Osteoblast (primary cell): ENCODE measurements around the gene SHC1. TPM values are rescaled to one million over a fixed set of nuclear protein-coding genes. Genes with fewer than 3 reads are reported as not detected.

Experiments
- DNase-seq: peaks from one replicate; pipeline ENCODE4 v3.0.0; 2011; ENCODE audit warnings: low spot score, mixed read lengths; ENCODE audit not compliant: insufficient read length; ENCODE audit errors: missing footprints
- H2AFZ ChIP-seq: 2 replicates; pipeline ENCODE4 v1.6.0; 2011; ENCODE audit warnings: mild to moderate bottlenecking, low read length
- H3K27ac ChIP-seq: 2 replicates; pipeline ENCODE4 v1.5.1; 2011; ENCODE audit warnings: mild to moderate bottlenecking, low read depth, low read length, moderate library complexity
- H3K27me3 ChIP-seq: 2 replicates; pipeline ENCODE4 v1.6.0; 2012; ENCODE audit warnings: mild to moderate bottlenecking, control low read depth, inconsistent platforms, low read length, moderate library complexity; ENCODE audit not compliant: insufficient read depth
- H3K36me3 ChIP-seq: 2 replicates; pipeline ENCODE4 v1.5.1; 2011; ENCODE audit warnings: mild to moderate bottlenecking, low read length, control low read depth, moderate library complexity; ENCODE audit not compliant: insufficient read depth
- H3K4me1 ChIP-seq: 2 replicates; pipeline ENCODE4 v1.5.1; 2011; ENCODE audit warnings: mild to moderate bottlenecking, low read length, control low read depth, moderate library complexity; ENCODE audit not compliant: insufficient read depth
- H3K4me2 ChIP-seq: 2 replicates; pipeline ENCODE4 v1.6.0; 2011; ENCODE audit warnings: mild to moderate bottlenecking, low read length; ENCODE audit not compliant: insufficient read depth
- H3K4me3 ChIP-seq: fragments of 200-600 bp; sonication (generic); 3 replicates; pipeline ENCODE4 v1.5.1; 2012; ENCODE audit warnings: mild to moderate bottlenecking, low read length, inconsistent platforms; ENCODE audit not compliant: insufficient read depth
- H3K79me2 ChIP-seq: 2 replicates; pipeline ENCODE4 v1.6.0; 2012; ENCODE audit warnings: mild to moderate bottlenecking, low read length, control low read depth, inconsistent platforms; ENCODE audit not compliant: insufficient read depth
- H3K9me3 ChIP-seq: 2 replicates; pipeline ENCODE4 v1.5.1; 2011; ENCODE audit warnings: low read depth, low read length, control low read depth
- H4K20me1 ChIP-seq: 2 replicates; pipeline ENCODE4 v1.6.0; 2012; ENCODE audit warnings: mild to moderate bottlenecking, low read length, control low read depth; ENCODE audit not compliant: insufficient read depth
- CTCF ChIP-seq: IDR thresholded peaks from 2 replicates; pipeline ENCODE4 v1.5.1; 2011; ENCODE audit warnings: mild to moderate bottlenecking, low read depth, low read length, moderate library complexity; ENCODE audit errors: extremely low read depth
- small RNA-seq: library from RNA; depleted of rRNA; stranded (forward); fragments of <200 nt; gene quantifications from one replicate; pipeline ENCODE3, GENCODE V24; 2012
- total RNA-seq: library from RNA; depleted of rRNA; stranded (reverse); fragments of >200 nt; gene quantifications from 2 replicates; pipeline ENCODE4 v1.2.3, GENCODE V29; 2012

Gene SHC1
- total RNA-seq, 1 donor = 230 TPM

GRCh38 chr1:154913273-154913672 is 57.3 kb downstream of the SHC1 start:
- no peak for TF ChIP-seq CTCF
- no peak overlapping the region for H3K4me2 ChIP-seq
- no peak overlapping the region for H2AFZ ChIP-seq
- no peaks in the 10 kb centered on the region for H3K79me2 ChIP-seq
- H3K9me3 ChIP-seq = no peaks in the 10 kb centered on the region
- no peak overlapping the region for H3K27ac ChIP-seq
- H3K4me3 ChIP-seq = no peak overlapping the region
- H3K36me3 ChIP-seq = no peaks in the 10 kb centered on the region
- H4K20me1 ChIP-seq = no peaks in the 10 kb centered on the region
- no peaks in the 10 kb centered on the region for H3K4me1 ChIP-seq
- DNase-seq = peak; percentile 58
- H3K27me3 ChIP-seq = no peaks in the 10 kb centered on the region

DNA sequence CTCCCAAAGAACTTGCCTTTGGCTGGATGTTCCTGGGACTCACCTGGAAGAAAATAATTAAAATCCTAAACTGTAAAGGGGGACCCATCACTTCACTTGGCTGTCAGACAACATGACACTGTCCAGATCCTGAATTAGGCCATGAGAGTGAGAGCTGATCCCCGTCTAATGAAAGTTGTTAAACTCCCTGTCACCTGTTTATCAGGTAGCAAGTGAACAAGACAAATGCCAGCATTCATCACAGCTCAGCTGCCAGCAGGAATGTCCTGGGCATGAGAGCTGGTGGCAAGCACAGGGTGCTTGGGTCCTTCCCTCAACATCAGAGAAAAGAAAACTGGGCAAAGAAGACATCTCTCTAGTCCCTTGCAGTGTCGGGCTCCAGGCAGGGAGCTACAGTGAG is 57.8 kb downstream of the SHC1 start:
- Histone ChIP-seq H2AFZ (no peak overlapping the region), H3K4me3 (no peak overlapping the region), H3K79me2 (no peaks in the 10 kb centered on the region)

More for the DNA sequence above, 57.8 kb downstream of the SHC1 start:
- DNase-seq = peak; percentile 69
- Histone ChIP-seq H3K36me3 (no peaks in the 10 kb centered on the region), H3K4me1 (no peaks in the 10 kb centered on the region), H3K9me3 (no peaks in the 10 kb centered on the region), H3K27me3 (no peaks in the 10 kb centered on the region), H4K20me1 (no peaks in the 10 kb centered on the region), H3K4me2 (no peak overlapping the region), H3K27ac (no peak overlapping the region)
- no peak for TF ChIP-seq CTCF

Small RNA genes within 50 kb of the gene (small RNA-seq; reads per million reads assigned to genes)
- gene MIR4258 (not detected), gene RF00017 (not detected)

Other genes starting within 250 kb of the SHC1 start
- gene KCNN3, start 100.5 kb downstream of the SHC1 start, total RNA-seq = under 0.01 TPM in 2 replicates
- 6.2 and 6.5 TPM in 2 replicates for gene PMVK, start 34.0 kb downstream of the SHC1 start, total RNA-seq
- 90.1 and 92.8 TPM in 2 replicates for gene PBXIP1, start 14.6 kb downstream of the SHC1 start, total RNA-seq
- gene PYGO2, start 9.0 kb downstream of the SHC1 start, total RNA-seq = 12.1 and 18.5 TPM in 2 replicates
- gene CKS1B, start 3.9 kb upstream of the SHC1 start, total RNA-seq = 23.2 and 23.3 TPM in 2 replicates
- gene FLAD1, start 12.6 kb upstream of the SHC1 start, total RNA-seq = 17.1 and 20.6 TPM in 2 replicates
- 0.88 TPM in 1 of 2 replicates, not detected in the other for gene LENEP, start 22.8 kb upstream of the SHC1 start, total RNA-seq
- 18.6 and 23.5 TPM in 2 replicates for gene ZBTB7B, start 32.1 kb upstream of the SHC1 start, total RNA-seq
- gene DCST2, start 63.0 kb upstream of the SHC1 start, total RNA-seq = not detected in 2 replicates
- gene DCST1, start 63.1 kb upstream of the SHC1 start, total RNA-seq = not detected in 2 replicates
- gene ADAM15, start 80.6 kb upstream of the SHC1 start, total RNA-seq = 89.0 and 101 TPM in 2 replicates
- 3.5 and 3.6 TPM in 2 replicates for gene EFNA4, start 93.0 kb upstream of the SHC1 start, total RNA-seq
- gene EFNA3, start 108.1 kb upstream of the SHC1 start, total RNA-seq = 1.4 and 2.1 TPM in 2 replicates
- 0.36 and 0.88 TPM in 2 replicates for gene EFNA1, start 157.1 kb upstream of the SHC1 start, total RNA-seq
- gene SLC50A1, start 165.1 kb upstream of the SHC1 start, total RNA-seq = 34.5 and 38.0 TPM in 2 replicates
- 15.9 and 34.4 TPM in 2 replicates for gene DPM3, start 169.8 kb upstream of the SHC1 start, total RNA-seq
- gene KRTCAP2, start 202.6 kb upstream of the SHC1 start, total RNA-seq = 112 and 117 TPM in 2 replicates
- 3.2 and 3.3 TPM in 2 replicates for gene TRIM46, start 203.1 kb upstream of the SHC1 start, total RNA-seq
- 61.9 and 66.6 TPM in 2 replicates for gene THBS3, start 237.2 kb upstream of the SHC1 start, total RNA-seq
- gene MTX1, start 237.9 kb upstream of the SHC1 start, total RNA-seq = 37.4 and 42.7 TPM in 2 replicates